Measurements from ENCODE around the gene CAV3.

Gene CAV3

GRCh38 chr3:8743021-8743601, 9.5 kb downstream of the CAV3 start:
- FAIRE-seq = no peak
- DNase-seq (ENCODE audit: insufficient read length, low spot score) = no peak

GRCh38 chr3:8743911-8744310, 10.3 kb downstream of the CAV3 start:
- FAIRE-seq (no peak), DNase-seq (ENCODE audit: insufficient read length, low spot score) (no peak)
- TF ChIP-seq POLR2A (IDR thresholded peaks at IDR 0.05; ENCODE audit: low read depth, low read length) = no peak

More at GRCh38 chr3:8743021-8743601, 9.5 kb downstream of the CAV3 start:
- TF ChIP-seq POLR2A (IDR thresholded peaks at IDR 0.05; ENCODE audit: low read depth, low read length) = no peak

GRCh38 chr3:8745619-8746370, 12.2 kb downstream of the CAV3 start:
- FAIRE-seq (no peak), DNase-seq (ENCODE audit: insufficient read length, low spot score) (no peak)
- TF ChIP-seq POLR2A (IDR thresholded peaks at IDR 0.05; ENCODE audit: low read depth, low read length) = no peak

GRCh38 chr3:8746780-8747345, 13.3 kb downstream of the CAV3 start:
- no peak for TF ChIP-seq POLR2A (IDR thresholded peaks at IDR 0.05; ENCODE audit: low read depth, low read length)
- DNase-seq (ENCODE audit: insufficient read length, low spot score) (no peak), FAIRE-seq (no peak)

- no peak for TF ChIP-seq POLR2A (IDR thresholded peaks at IDR 0.05; ENCODE audit: low read depth, low read length)
- FAIRE-seq = no peak
- no peak for DNase-seq (ENCODE audit: insufficient read length, low spot score)
Observed at GRCh38 chr3:8749316-8749715, 15.7 kb downstream of the CAV3 start.

- TF ChIP-seq POLR2A (IDR thresholded peaks at IDR 0.05; ENCODE audit: low read depth, low read length) = no peak
- no peak for DNase-seq (ENCODE audit: insufficient read length, low spot score)
- FAIRE-seq = no peak
Observed at GRCh38 chr3:8752832-8753231, 19.2 kb downstream of the CAV3 start.

- TF ChIP-seq POLR2A (IDR thresholded peaks at IDR 0.05; ENCODE audit: low read depth, low read length) = no peak
- DNase-seq (ENCODE audit: insufficient read length, low spot score) = no peak
Observed at GRCh38 chr3:8755097-8755496, 21.5 kb downstream of the CAV3 start.

GRCh38 chr3:8755564-8756237, 22.1 kb downstream of the CAV3 start:
- FAIRE-seq (no peak), DNase-seq (ENCODE audit: insufficient read length, low spot score) (no peak)
- TF ChIP-seq POLR2A (IDR thresholded peaks at IDR 0.05; ENCODE audit: low read depth, low read length) = no peak

More at GRCh38 chr3:8755097-8755496, 21.5 kb downstream of the CAV3 start:
- no peak for FAIRE-seq

- no peak for TF ChIP-seq POLR2A (IDR thresholded peaks at IDR 0.05; ENCODE audit: low read depth, low read length)
- DNase-seq (ENCODE audit: insufficient read length, low spot score) (no peak), FAIRE-seq (no peak)
Observed at GRCh38 chr3:8756671-8757070, 23.1 kb downstream of the CAV3 start.

GRCh38 chr3:8757551-8758518, 24.2 kb downstream of the CAV3 start:
- DNase-seq (ENCODE audit: insufficient read length, low spot score) = peak; percentile 87
- no peak for FAIRE-seq
- TF ChIP-seq POLR2A (IDR thresholded peaks at IDR 0.05; ENCODE audit: low read depth, low read length) = no peak

GRCh38 chr3:8759038-8759707, 25.6 kb downstream of the CAV3 start:
- no peak for FAIRE-seq
- no peak for TF ChIP-seq POLR2A (IDR thresholded peaks at IDR 0.05; ENCODE audit: low read depth, low read length)
- no peak for DNase-seq (ENCODE audit: insufficient read length, low spot score)

- DNase-seq (ENCODE audit: insufficient read length, low spot score) (no peak), FAIRE-seq (no peak)
- TF ChIP-seq POLR2A (IDR thresholded peaks at IDR 0.05; ENCODE audit: low read depth, low read length) = no peak
Observed at GRCh38 chr3:8760091-8760490, 26.5 kb downstream of the CAV3 start.

- FAIRE-seq (no peak), DNase-seq (ENCODE audit: insufficient read length, low spot score) (no peak)
- TF ChIP-seq POLR2A (IDR thresholded peaks at IDR 0.05; ENCODE audit: low read depth, low read length) = no peak
Observed at GRCh38 chr3:8760506-8760905, 26.9 kb downstream of the CAV3 start.
